Pancreas (tissue), 10 donors: ENCODE measurements around the gene BTG4. TPM values are rescaled to one million over a fixed set of nuclear protein-coding genes. Genes with fewer than 3 reads are reported as not detected.

Experiments used
- ATAC-seq, 4 donors: fragments of 200-7000 bp; cut with Tn5 transposase; one replicate each; pipeline versions ENCODE4 v1.8.0 to v1.9.1; 2020; ENCODE audit warnings: mild to moderate bottlenecking in 4 of 4, moderate library complexity in 4 of 4
- DNase-seq, 6 donors: peaks; one replicate each; pipeline ENCODE4 v3.0.0-alpha.2; 2020
- FAIRE-seq: peaks from 2 replicates; lab custom pipeline; 2012; peaks lifted over from hg19 to GRCh38; lab: Jason Lieb, UNC
- H3K27ac ChIP-seq, 4 donors: fragments of 200-600 bp; sonication (generic); 1 replicate in 3 of 4; 2 replicates in 1 of 4; pipeline versions ENCODE4 v1.5.0 to v1.8.0; 2020
- H3K27me3 ChIP-seq, 4 donors: fragments of 200-600 bp; one replicate each; pipeline ENCODE4 v1.8.0; 2021
- H3K36me3 ChIP-seq, 3 donors: fragments of 200-600 bp; sonication (generic) in 1 of 3; one replicate each; pipeline versions ENCODE4 v1.5.0 to v1.8.0; 2020 to 2021
- H3K4me1 ChIP-seq, 3 donors: fragments of 200-600 bp; one replicate each; pipeline ENCODE4 v1.8.0; 2021
- H3K4me3 ChIP-seq, 4 donors: fragments of 200-600 bp; sonication (generic) in 2 of 4; one replicate each; pipeline versions ENCODE4 v1.5.0 to v1.8.0; 2020 to 2021
- H3K9me3 ChIP-seq, 4 donors: fragments of 200-600 bp; one replicate each; pipeline ENCODE4 v1.8.0; 2021
- WGBS, 2 donors: extraction: QIAGEN DNeasy Blood & Tissue Kit; methylation state at CpG; one replicate each; pipeline ENCODE4 v1.1.7; 2013; 5-methylcytosine and 5-hydroxymethylcytosine counted together
- intact Hi-C, 3 donors: fragments of 100-400 bp; cut with DNase I; formaldehyde crosslinking; loops; one replicate each; pipeline versions ENCODE4 v1.11.1 to v1.14.2; 2022
- polyA plus RNA-seq, 2 donors: library from polyadenylated mRNA; stranded (reverse); fragments of 200-250 nt; gene quantifications; one replicate each; pipeline ENCODE4 v1.2.3, GENCODE V29; 2013
- total RNA-seq, 6 donors: library from RNA; stranded (reverse); fragmentation: NEBNext Ultra II Directional in 4 of 6; extraction: Animal tissue kit (Norgen Biotek cat#: 25700) in 4 of 6; gene quantifications; one replicate each; pipeline versions ENCODE4 v1.2.1 to v1.2.4, GENCODE V29; 2021 to 2023
- TF ChIP-seq, protein P1 (sequence below), 4 donors: fragments of 200-600 bp; sonication (generic) in 3 of 4; IDR thresholded peaks; one replicate each; pipeline versions ENCODE4 v1.5.0 to v1.8.0; 2021; ENCODE audit warnings: antibody characterized with exemption in 4 of 4
- donor health status: healthy with polysubstance abuse.
- donor health status: DM: no; HTN: no; CAD: no; lungs with moderate emphysema.
- donor health status: DM: no; HTN: no; CAD: no.
- donor health status: control.
- donor health status: control.
- donor health status: Bipolar disorder and iron deficiency.
- donor health status: DM: yes; HTN: yes; CAD: no.
- donor health status: DM: no; HTN: no; CAD: no.
- donor health status: DM: no; HTN: no; CAD: no.
- donor health status: DM: yes; HTN: yes; CAD: no.

BTG4 gene
- total and polyA plus RNA-seq, 8 donors: not detected

DNA sequence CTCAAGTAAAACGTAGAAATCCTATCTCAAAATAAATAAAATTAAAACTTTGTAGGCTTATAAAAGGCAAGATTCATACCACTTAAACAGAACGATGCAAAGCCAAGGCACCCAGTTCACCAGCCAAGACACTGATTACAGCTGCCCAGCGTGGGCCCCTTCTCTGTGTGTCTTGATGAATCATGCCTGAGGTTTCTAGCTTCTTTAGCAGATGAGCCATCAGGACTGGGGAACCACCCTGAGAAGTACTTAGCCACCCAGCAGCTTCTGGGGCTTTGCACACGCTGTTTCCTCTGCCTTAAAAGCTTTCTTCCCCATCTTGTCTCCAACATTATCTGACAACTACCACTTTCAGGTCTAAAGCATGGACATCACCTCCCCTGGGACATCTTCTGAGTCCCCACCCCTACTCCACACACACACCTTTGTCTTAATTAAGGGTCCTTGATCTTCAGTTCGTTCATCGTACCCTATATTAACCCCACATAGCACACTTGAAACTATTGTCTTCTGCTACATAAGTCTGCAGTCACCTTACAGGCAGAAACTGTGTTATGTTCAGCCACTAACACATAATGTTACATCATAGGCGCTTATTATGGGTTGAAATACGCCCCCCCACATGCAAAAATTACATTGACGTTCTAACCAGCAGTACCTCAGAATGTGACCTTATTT lies 19.6 kb upstream of the BTG4 start:
- Histone ChIP-seq H3K4me1 (no peaks in the 10 kb centered on the region), H3K4me3 (no peak overlapping the region), H3K27ac (no peak overlapping the region), H3K27me3 (peaks cover 0 to 6% (median under 1%) of the 10 kb centered on the region in 4 donors), H3K36me3 (no peaks in the 10 kb centered on the region), H3K9me3 (no peaks in the 10 kb centered on the region)
- FAIRE-seq (no peak), DNase-seq (no peak), ATAC-seq (no peak)
- TF ChIP-seq, protein P1, sequence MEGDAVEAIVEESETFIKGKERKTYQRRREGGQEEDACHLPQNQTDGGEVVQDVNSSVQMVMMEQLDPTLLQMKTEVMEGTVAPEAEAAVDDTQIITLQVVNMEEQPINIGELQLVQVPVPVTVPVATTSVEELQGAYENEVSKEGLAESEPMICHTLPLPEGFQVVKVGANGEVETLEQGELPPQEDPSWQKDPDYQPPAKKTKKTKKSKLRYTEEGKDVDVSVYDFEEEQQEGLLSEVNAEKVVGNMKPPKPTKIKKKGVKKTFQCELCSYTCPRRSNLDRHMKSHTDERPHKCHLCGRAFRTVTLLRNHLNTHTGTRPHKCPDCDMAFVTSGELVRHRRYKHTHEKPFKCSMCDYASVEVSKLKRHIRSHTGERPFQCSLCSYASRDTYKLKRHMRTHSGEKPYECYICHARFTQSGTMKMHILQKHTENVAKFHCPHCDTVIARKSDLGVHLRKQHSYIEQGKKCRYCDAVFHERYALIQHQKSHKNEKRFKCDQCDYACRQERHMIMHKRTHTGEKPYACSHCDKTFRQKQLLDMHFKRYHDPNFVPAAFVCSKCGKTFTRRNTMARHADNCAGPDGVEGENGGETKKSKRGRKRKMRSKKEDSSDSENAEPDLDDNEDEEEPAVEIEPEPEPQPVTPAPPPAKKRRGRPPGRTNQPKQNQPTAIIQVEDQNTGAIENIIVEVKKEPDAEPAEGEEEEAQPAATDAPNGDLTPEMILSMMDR (IDR thresholded peaks at IDR 0.05): no peak
- intact Hi-C loops: no loop called here
- WGBS, 2 donors: 63 to 73% methylated on average over 9 of the region's 9 CpGs

DNA sequence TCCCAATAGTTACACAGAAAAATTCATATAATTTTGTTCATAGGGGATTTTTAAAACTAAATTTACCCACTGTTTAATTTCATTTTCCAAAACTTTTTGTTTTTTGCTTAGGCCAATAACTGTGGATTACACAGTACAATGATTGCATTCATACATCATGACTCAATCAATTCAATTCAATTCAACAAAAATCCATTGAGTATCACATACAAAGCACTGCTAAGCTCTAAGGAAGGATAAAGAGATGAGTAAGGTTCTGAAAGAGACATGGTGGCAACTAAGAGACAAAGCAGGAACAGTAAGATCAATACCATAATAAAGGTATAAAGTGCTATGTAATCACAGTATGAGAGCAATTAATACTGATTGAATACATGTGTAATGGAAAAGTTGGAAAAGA lies 18.9 kb upstream of the BTG4 start:
- FAIRE-seq: no peak
- Histone ChIP-seq H3K36me3 (no peaks in the 10 kb centered on the region), H3K27ac (no peak overlapping the region), H3K4me3 (no peak overlapping the region), H3K9me3 (no peaks in the 10 kb centered on the region), H3K4me1 (no peaks in the 10 kb centered on the region), H3K27me3 (peaks cover 0 to 6% (median 0%) of the 10 kb centered on the region in 4 donors)
- no peak for ATAC-seq
- TF ChIP-seq, protein P1 (IDR thresholded peaks at IDR 0.05): no peak
- no peak for DNase-seq
- intact Hi-C loops: no loop called here

DNA sequence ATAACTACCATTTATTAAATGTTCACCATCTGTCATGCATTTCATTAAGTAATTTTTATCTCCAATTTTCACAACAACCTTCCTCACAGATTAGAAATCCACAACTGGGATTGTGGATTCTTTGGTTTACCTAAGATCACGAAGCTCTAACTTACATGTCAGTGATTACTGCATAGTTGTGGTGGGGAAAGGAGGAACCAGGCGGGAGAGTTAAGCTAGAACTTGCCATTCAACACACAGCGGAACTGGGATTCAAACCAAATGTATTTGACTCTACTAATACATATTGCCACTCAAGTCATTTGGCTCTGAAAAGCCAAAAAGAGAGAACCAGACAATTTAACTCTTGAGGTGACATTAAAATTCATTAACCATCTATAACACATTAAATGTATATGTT lies 17.9 kb upstream of the BTG4 start:
- TF ChIP-seq, protein P1 (IDR thresholded peaks at IDR 0.05): no peak
- Histone ChIP-seq H3K27me3 (peaks cover 0 to 6% (median 0%) of the 10 kb centered on the region in 4 donors), H3K4me1 (no peaks in the 10 kb centered on the region), H3K27ac (no peak overlapping the region), H3K9me3 (no peaks in the 10 kb centered on the region), H3K36me3 (no peaks in the 10 kb centered on the region), H3K4me3 (no peak overlapping the region)
- FAIRE-seq: no peak
- no peak for DNase-seq
- ATAC-seq: no peak
- intact Hi-C loops: no loop called here
- WGBS, 2 donors: 81 to 82% methylated on average over 3 of the region's 3 CpGs

DNA sequence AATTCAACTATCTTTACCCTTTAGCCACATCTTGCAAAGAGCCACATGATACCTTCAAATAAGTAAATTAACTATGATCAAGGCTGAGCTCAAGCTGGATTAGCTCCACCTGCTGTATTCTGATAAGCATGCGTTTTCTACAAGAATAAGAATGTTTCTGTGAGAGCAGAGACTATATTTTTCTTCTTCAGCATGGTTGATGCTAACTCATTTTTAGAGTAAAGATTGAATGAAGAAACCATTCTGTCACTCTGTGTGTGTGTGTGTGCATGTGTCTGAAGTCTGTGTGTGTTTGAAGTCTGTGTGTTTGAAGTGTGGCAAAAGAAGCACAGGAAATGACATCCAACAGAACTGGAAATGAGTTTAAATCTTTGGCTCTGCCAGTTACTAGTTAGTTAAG lies 16.4 kb upstream of the BTG4 start:
- TF ChIP-seq, protein P1 (IDR thresholded peaks at IDR 0.05): no peak
- WGBS, 2 donors: 21 to 31% methylated on average over 1 of the region's 1 CpG
- no peak for DNase-seq
- ATAC-seq: no peak
- intact Hi-C loops: no loop called here
- Histone ChIP-seq H3K4me1 (no peaks in the 10 kb centered on the region), H3K27ac (no peak overlapping the region), H3K36me3 (no peaks in the 10 kb centered on the region), H3K4me3 (no peak overlapping the region), H3K27me3 (peaks cover 0 to 6% (median 0%) of the 10 kb centered on the region in 4 donors), H3K9me3 (no peaks in the 10 kb centered on the region)
- FAIRE-seq: no peak

DNA sequence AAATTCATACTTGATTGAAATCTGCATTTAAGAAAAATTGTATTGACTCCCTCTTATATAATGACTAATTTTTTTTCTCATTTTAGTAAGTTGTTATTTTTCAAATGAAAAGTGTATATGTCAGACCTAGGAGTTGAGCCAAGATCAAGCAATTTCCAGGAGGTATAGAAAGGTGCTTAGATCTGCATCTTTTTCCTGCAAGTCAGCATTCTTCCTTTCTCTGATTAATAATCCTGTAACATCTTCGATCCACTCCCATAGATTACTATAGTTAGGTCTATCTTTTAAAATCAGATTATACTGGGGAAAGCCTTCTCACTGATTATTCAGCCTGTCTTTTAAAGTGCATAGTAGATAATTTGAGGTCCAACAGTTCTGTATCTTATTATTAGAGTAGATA lies 15.1 kb upstream of the BTG4 start:
- H3K4me1 ChIP-seq: no peaks in the 10 kb centered on the region
- peaks cover 0 to 6% (median 2%) of the 10 kb centered on the region in 4 donors for H3K27me3 ChIP-seq
- ATAC-seq (no peak), FAIRE-seq (no peak), DNase-seq (no peak)
- intact Hi-C loops: no loop called here
- no peak overlapping the region for H3K4me3 ChIP-seq
- H3K36me3 ChIP-seq: no peaks in the 10 kb centered on the region
- no peaks in the 10 kb centered on the region for H3K9me3 ChIP-seq
- TF ChIP-seq, protein P1 (IDR thresholded peaks at IDR 0.05): no peak
- 76 to 83% methylated on average over 1 of the region's 1 CpG for WGBS, 2 donors
- no peak overlapping the region for H3K27ac ChIP-seq
